IPS-15b (cell line): ENCODE data around the gene SYT14.

Source experiments
- H3K27me3 ChIP-seq: one replicate; pipeline ENCODE4 v1.6.1; 2013; ENCODE audit warnings: low read length; ENCODE audit not compliant: control insufficient read depth, insufficient read depth
- H3K36me3 ChIP-seq: one replicate; pipeline ENCODE4 v1.6.1; 2013; ENCODE audit warnings: low read length; ENCODE audit not compliant: control insufficient read depth, insufficient read depth
- H3K4me1 ChIP-seq: one replicate; pipeline ENCODE4 v1.6.1; 2013; ENCODE audit warnings: mild to moderate bottlenecking, low read length; ENCODE audit not compliant: control insufficient read depth, insufficient read depth
- H3K4me3 ChIP-seq: one replicate; pipeline ENCODE4 v1.5.1; 2013; ENCODE audit warnings: low read depth, low read length
- H3K9ac ChIP-seq: one replicate; pipeline ENCODE4 v1.6.1; 2013; ENCODE audit warnings: low read depth, mild to moderate bottlenecking, low read length
- H3K9me3 ChIP-seq: one replicate; pipeline ENCODE4 v1.6.1; 2013; ENCODE audit warnings: mild to moderate bottlenecking, low read length; ENCODE audit not compliant: control insufficient read depth, insufficient read depth

Gene SYT14

DNA sequence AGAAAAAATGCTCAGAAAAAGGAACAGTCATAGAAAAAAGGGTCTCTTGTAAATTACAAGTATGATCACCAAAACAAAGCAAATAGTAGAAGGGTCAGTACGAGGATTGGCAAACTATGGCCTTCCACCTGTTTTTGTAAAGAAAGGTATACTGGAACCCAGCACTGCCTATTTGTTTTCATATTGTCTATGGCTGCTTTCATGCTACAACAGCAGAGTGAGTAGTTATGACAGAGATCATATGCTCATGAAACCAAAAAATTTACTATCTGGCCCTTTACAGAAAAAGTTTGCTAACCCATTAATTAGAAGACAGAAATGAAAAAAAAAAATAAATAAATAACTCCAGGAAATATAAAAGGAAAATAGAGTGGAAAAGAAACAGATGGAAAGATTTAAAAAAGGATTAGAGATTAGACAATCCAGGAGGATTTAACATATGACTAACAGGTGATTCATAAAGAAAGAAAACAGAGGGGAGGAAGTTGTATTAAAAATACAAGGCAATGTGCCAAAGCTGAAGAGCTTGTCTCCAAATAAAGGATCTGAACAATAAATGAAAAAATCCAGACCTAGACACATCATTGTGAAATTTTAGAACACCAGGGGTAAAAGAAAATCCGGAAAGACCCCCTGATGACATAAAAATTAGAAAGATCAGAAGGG lies 186.0 kb downstream of the SYT14 start:
- H3K4me1 ChIP-seq = peaks cover 6% of the 10 kb centered on the region
- H3K4me3 ChIP-seq = no peak overlapping the region
- H3K27me3 ChIP-seq = no peaks in the 10 kb centered on the region
- H3K9ac ChIP-seq = no peak overlapping the region
- H3K36me3 ChIP-seq = no peaks in the 10 kb centered on the region
- H3K9me3 ChIP-seq = no peaks in the 10 kb centered on the region

GRCh38 chr1:210124736-210125135 lies 186.7 kb downstream of the SYT14 start:
- peaks cover 6% of the 10 kb centered on the region for H3K4me1 ChIP-seq
- H3K36me3 ChIP-seq = no peaks in the 10 kb centered on the region
- H3K9ac ChIP-seq = no peak overlapping the region
- no peaks in the 10 kb centered on the region for H3K9me3 ChIP-seq
- no peaks in the 10 kb centered on the region for H3K27me3 ChIP-seq
- no peak overlapping the region for H3K4me3 ChIP-seq

- H3K36me3 ChIP-seq = no peaks in the 10 kb centered on the region
- H3K9ac ChIP-seq = no peak overlapping the region
- peaks cover 6% of the 10 kb centered on the region for H3K4me1 ChIP-seq
- no peaks in the 10 kb centered on the region for H3K9me3 ChIP-seq
- H3K4me3 ChIP-seq = no peak overlapping the region
- no peaks in the 10 kb centered on the region for H3K27me3 ChIP-seq
These were observed 187.1 kb downstream of the SYT14 start for GRCh38 chr1:210125143-210125542.

DNA sequence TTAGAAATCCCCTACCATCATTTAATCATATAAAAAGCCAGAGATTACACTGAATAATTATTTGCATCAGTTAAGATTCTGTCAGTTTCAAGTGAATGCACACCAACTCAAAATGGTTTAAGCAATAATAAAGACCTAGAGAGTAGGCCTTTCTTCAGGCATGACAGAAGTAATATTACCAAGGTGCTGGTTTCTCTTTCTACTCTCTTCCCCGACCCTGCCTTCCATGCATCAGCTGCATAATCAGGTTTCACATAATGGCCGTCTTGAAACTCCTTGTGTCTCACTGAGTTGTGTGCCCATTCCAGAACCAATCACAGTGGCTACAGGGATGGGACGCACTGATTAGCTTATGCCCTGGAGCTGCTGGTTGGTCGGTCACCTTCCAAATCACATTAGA lies 191.1 kb downstream of the SYT14 start:
- Histone ChIP-seq H3K4me3 (no peak overlapping the region), H3K9me3 (no peaks in the 10 kb centered on the region), H3K27me3 (no peaks in the 10 kb centered on the region), H3K36me3 (no peaks in the 10 kb centered on the region), H3K4me1 (peaks cover 2% of the 10 kb centered on the region), H3K9ac (no peak overlapping the region)

DNA sequence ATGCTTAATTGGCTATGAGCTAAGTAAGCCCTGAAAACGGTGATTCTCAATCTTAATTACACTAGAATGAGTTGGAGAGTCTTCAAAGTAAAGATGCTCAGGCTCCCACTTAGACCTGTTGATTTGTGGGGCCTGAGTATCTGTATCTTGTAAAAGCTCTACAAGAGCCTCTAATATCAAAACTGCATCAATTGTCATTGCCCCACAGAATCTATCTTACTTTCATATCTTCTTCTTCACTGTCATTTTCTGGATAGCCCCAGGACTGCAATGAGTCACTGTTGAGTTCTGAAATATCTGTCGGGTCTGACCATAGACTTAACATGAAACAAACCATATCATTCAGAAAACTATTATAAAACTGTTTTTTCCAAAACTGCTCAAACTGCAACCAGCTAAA lies 191.7 kb downstream of the SYT14 start:
- Histone ChIP-seq H3K4me1 (no peaks in the 10 kb centered on the region), H3K9ac (no peak overlapping the region), H3K36me3 (no peaks in the 10 kb centered on the region), H3K4me3 (no peak overlapping the region), H3K27me3 (no peaks in the 10 kb centered on the region), H3K9me3 (no peaks in the 10 kb centered on the region)

GRCh38 chr1:210132582-210132981 lies 194.6 kb downstream of the SYT14 start:
- no peak overlapping the region for H3K9ac ChIP-seq
- no peaks in the 10 kb centered on the region for H3K4me1 ChIP-seq
- no peaks in the 10 kb centered on the region for H3K27me3 ChIP-seq
- no peak overlapping the region for H3K4me3 ChIP-seq
- H3K9me3 ChIP-seq = no peaks in the 10 kb centered on the region
- no peaks in the 10 kb centered on the region for H3K36me3 ChIP-seq

- Histone ChIP-seq H3K27me3 (no peaks in the 10 kb centered on the region), H3K36me3 (no peaks in the 10 kb centered on the region), H3K4me3 (no peak overlapping the region), H3K4me1 (no peaks in the 10 kb centered on the region), H3K9me3 (no peaks in the 10 kb centered on the region), H3K9ac (no peak overlapping the region)
These were observed 205.5 kb downstream of the SYT14 start for GRCh38 chr1:210143465-210144062.

DNA sequence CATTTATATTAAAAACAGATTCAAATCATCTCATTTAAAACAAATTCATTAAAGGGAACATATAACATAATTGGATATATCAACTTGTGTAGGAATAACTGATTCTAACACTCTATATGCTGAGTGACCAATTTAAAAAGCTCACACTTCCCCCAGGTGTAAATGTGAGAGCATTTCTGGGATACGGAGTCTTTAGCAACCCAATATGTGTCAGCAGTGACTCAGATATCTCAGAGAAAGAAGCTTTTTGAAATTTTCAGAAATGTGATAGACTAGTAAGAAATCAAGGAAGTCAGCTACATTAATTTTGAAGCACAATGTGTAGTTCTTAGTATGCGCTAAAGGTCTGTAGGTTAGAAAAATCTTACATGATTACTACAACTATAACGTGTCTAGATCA lies 206.7 kb downstream of the SYT14 start:
- Histone ChIP-seq H3K36me3 (no peaks in the 10 kb centered on the region), H3K9ac (no peak overlapping the region), H3K4me3 (no peak overlapping the region), H3K9me3 (no peaks in the 10 kb centered on the region), H3K27me3 (no peaks in the 10 kb centered on the region), H3K4me1 (no peaks in the 10 kb centered on the region)

DNA sequence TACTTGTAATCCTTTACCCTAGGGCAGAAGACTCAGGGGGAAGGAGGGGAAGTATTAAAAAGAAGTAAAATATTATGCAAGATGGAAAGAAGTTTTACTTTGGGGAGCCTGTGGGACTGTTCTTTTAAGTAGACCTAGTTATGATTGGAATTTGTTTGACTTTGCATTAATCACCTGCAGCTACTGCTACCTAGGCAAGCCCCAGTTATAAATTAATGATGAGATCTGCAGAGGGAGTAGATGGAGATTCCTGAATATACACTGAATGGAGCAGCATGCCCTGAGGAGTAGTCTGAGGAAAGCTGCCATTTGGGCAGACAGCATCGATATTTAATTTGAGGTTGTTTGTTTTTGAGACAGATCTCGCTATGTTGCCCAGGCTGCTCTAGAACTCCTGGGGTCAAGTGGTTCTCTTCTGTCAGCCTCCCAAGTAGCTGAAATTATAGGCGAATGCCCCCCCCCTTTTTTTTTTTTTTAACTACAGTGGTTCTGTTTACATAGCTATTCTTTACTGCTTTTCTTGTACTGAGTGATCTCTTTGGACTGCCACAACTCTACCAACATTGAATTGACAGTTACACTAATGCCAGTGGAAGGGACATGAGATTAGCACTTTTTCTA lies 213.1 kb downstream of the SYT14 start:
- Histone ChIP-seq H3K9me3 (no peaks in the 10 kb centered on the region), H3K4me3 (no peak overlapping the region)

DNA sequence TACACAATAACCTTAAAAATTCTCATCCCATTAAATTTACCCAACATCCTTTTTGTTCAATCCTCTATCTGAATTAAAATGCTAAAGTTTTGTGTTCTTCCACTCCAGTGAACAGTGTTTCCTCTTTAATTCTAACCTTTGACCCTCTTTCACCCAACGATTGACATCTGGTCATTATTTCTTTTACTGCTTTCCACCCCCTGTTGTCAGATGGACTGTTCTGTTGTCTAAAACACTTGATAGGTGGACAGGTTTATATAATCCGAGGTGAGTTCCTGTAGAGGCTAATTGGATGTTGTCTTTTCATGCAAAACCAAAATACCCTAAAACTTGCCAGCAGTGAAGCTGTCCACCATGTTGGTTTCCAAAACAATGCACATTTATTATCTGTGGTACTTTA lies 221.2 kb downstream of the SYT14 start:
- Histone ChIP-seq H3K9me3 (no peaks in the 10 kb centered on the region), H3K4me1 (no peaks in the 10 kb centered on the region), H3K27me3 (no peaks in the 10 kb centered on the region), H3K4me3 (no peak overlapping the region), H3K9ac (no peak overlapping the region), H3K36me3 (no peaks in the 10 kb centered on the region)

More for the DNA sequence above, 213.1 kb downstream of the SYT14 start:
- H3K4me1 ChIP-seq = no peaks in the 10 kb centered on the region
- H3K27me3 ChIP-seq = no peaks in the 10 kb centered on the region
- no peaks in the 10 kb centered on the region for H3K36me3 ChIP-seq
- no peak overlapping the region for H3K9ac ChIP-seq

GRCh38 chr1:210170220-210170619 lies 232.2 kb downstream of the SYT14 start:
- Histone ChIP-seq H3K27me3 (no peaks in the 10 kb centered on the region), H3K36me3 (no peaks in the 10 kb centered on the region), H3K9me3 (no peaks in the 10 kb centered on the region), H3K4me1 (no peaks in the 10 kb centered on the region), H3K4me3 (no peak overlapping the region), H3K9ac (no peak overlapping the region)

GRCh38 chr1:210174133-210174532 lies 236.1 kb downstream of the SYT14 start:
- no peaks in the 10 kb centered on the region for H3K9me3 ChIP-seq
- H3K36me3 ChIP-seq = no peaks in the 10 kb centered on the region
- H3K4me3 ChIP-seq = no peak overlapping the region
- no peaks in the 10 kb centered on the region for H3K4me1 ChIP-seq
- H3K27me3 ChIP-seq = no peaks in the 10 kb centered on the region
- H3K9ac ChIP-seq = no peak overlapping the region
